NCI-H2107 (cell line): ENCODE results near the gene ANTXRL.
"Not testable (repeated sequence)": the region's sequence is repeated elsewhere in the genome, so short reads cannot be mapped to it uniquely, and the experiment has no call there.

Experiments
- DNase-seq: peaks from one replicate; lab custom pipeline; 2025; lab: John Stamatoyannopoulos, UW

Gene ANTXRL

DNA sequence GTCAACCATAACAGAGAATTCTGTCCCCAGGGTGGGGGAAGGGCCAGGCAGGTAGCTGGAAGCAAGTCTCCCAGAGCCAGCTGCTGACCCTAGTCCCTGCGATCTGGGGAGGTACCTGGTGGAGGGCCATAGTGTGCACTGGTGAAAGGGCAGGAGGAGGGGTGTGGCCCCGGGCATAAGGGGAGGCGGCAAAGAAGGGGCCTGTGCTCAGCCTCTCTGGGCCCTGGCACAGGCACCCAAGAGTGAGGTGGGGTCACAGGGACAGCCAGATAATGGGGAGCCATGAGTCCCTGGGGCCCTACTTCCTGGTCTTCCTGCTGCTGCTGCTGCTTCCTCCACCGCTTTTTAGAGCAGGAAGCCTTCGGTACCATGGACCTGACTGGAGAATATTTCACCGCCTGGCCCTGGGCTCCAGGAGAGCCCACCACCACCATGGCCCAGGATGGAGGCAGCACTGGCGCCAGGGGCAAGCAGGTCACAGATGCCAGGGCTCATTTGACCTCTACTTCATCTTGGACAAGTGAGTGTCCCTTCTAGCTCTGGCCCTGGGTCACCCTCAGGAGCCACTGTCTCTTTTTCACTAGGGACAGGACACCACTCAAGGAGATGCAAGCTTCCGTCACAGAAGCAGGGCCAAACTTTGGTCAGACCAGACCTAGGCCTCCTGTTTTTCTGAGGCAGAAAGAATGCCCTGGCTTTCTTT lies at the start of gene ANTXRL:
ANTXRL (plus strand) TSS at position 7 of the 703 bp plus-strand sequence; CDS start at position 273, 266 bp downstream.
- DNase-seq = no peak

- DNase-seq = no peak
These were observed 48.8 kb upstream of the ANTXRL start for GRCh38 chr10:46237815-46238510.

DNA sequence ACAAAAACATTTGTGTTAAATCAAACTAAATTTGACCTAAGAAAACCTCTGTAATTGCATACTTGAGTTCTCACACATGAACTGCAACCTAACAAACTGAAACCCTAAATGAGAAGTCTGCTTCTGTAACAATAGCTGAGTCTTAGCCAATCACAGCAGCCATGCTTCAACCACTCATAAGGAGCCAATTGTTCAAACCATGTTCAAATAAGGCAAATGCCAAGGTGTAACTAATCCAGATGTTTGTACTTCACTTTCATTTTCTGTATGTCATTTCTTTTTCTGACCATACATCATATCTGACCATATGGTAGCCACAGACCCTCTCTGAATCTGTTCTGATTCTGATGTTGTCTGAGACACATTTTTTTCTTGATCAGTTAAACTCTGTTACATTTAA lies 47.5 kb upstream of the ANTXRL start:
- no peak for DNase-seq

DNA sequence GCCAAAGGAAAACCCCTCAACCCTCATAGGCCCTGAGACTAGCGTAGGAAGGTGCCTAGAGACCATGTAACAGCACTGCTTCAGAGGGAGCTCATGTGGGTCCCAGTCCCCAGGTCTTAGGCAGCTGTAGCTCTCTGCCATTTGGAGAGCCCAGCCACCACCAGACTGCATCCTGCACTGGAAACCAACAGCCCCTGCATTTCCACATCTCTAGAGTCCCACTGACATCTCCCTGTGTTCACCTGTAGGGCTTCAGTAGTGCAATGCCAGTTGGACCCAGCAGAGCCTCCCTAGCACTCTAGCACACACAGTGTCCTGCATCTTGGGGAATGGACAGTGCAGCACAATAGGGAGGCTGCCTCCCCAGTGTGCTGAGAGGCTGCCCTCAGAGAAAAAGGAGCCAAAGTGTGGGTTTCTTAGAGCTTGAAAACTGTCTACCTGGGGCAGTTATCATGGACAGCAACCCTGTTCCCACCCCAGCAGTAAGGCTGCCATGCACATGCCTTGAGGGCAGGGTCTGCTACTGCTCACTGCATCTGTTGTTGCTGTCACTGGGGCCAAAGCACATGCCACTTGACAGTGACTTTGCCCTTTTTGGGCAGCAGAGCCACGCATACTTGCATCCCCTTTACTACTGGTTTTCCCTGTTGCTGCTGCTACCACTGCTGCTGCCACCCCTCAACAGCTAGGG lies 46.7 kb upstream of the ANTXRL start:
- no peak for DNase-seq

- no peak for DNase-seq
These were observed 45.9 kb upstream of the ANTXRL start for GRCh38 chr10:46240684-46241565.

DNA sequence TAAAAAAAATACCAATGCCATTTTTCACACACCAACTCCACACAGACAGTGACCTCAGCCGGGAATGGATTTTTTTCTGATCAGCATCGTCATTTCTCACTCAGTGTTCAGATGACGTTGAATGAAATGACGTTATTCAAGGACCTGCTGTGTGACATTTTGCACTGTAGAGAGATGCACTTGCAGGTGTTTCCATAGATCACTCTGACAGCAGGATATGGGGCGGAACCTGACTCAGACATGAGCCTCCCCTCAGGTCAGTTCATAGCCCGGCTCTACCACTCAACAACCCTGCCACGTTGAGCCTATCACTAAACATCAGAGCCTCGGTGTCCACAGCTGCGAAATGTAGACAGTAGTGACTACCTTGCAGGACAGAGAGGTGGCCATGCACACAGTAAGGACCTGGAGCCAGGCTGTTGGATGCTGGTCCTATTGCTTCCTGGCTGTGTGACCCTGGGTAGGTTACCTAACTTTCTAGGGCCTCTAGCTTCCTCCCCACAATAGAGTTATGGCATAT lies 41.4 kb upstream of the ANTXRL start:
- DNase-seq = no peak

GRCh38 chr10:46246400-46247180 lies 40.2 kb upstream of the ANTXRL start:
- not testable (repeated sequence) for DNase-seq

- DNase-seq = no peak
These were observed 39.7 kb upstream of the ANTXRL start for GRCh38 chr10:46247181-46247475.

GRCh38 chr10:46247808-46248569 lies 38.8 kb upstream of the ANTXRL start:
- DNase-seq = no peak

DNA sequence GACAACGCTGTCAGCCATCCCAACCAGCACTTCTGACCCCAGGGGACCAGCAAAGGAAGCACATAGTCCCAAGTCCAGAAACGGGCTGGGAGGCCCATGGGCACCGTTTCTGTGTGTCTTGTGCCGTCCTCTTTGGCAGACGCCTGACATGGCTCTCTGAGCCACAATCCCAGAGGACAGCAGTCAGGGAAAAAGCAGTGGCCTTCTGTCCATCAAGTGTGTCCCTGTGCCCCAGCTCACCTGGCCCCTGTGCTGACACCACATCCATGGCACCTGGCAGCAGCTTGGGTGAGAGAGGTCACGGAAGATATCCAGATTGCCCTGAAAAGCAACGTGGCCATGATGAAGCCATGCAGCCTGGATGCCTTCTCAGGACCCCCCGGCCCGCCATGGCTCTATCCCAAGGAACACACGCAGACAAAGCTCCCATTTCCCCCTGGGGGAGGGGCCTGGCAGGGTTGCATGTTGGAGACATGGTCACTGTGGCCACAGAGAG lies 38.1 kb upstream of the ANTXRL start:
- no peak for DNase-seq

- DNase-seq = not testable (repeated sequence)
These were observed 37.0 kb upstream of the ANTXRL start for GRCh38 chr10:46249617-46250344.

- no peak for DNase-seq
These were observed 36.3 kb upstream of the ANTXRL start for GRCh38 chr10:46250481-46250880.

- DNase-seq = no peak
These were observed 35.6 kb upstream of the ANTXRL start for GRCh38 chr10:46250898-46251856.

- DNase-seq = no peak
These were observed 34.6 kb upstream of the ANTXRL start for GRCh38 chr10:46251857-46252847.

DNA sequence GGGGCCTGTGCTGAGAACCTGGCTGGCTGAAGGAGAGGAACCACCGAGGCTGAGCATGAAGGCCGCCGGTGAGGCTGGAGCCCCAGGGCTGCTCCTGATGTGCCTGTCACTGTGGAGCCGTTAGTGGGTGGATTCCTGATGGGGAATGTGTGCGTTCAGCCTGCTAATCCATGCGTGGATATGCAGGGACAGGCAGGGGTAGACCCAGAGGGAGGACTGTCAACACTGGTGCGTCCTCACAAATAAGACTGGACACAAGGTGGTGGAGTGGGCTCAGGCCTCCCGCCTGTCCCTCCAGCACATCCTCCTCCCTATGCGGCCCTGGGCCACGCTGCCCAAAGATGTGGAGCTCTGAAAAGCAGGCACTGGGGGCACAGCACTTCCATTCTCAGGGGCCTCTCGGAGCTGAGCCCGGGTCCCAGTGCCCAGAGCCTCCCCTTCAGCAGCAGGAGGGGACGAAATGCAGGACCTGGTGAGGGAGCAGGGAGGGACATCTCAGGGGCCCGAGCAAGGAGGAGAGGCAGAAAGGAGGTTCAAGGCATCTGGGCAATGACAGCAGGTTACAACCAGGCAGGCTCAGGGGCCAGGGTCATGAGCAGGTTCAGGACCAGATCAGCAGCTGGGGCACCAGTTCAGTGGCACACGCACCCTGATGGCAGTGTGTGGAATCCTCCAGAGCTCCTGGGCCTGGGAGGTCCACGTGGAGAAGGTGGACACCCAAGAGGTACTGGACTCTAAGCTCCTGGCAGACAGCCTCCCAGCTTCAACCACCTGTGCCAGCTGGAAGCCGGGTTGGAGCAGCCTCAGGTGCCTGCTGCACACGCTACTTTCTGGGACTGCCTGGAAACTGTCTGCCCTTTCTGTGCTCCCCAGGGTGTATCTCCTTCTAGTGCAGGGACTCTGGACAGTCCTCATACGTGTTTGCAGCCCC lies 33.5 kb upstream of the ANTXRL start:
- no peak for DNase-seq

DNA sequence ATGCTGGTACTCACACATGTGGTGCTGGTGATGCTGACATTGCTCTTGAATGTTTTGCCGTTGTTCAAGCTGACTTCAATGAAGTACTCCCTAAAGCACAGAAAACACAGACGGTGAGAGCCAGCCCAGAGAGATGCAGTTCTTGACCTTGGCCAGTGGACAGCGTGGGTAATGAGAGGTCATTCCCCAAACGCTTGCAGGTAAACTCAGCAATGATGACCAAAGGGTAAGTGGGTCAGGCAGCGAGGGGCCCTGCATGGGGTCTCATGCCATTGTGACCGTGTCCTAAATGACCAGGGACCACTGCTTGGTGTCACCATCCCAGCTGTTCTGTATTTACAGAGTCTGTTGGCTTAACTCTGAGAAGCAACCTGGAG lies 32.8 kb upstream of the ANTXRL start:
- DNase-seq = no peak
